Measurements from ENCODE around the gene ID3.

DNA sequence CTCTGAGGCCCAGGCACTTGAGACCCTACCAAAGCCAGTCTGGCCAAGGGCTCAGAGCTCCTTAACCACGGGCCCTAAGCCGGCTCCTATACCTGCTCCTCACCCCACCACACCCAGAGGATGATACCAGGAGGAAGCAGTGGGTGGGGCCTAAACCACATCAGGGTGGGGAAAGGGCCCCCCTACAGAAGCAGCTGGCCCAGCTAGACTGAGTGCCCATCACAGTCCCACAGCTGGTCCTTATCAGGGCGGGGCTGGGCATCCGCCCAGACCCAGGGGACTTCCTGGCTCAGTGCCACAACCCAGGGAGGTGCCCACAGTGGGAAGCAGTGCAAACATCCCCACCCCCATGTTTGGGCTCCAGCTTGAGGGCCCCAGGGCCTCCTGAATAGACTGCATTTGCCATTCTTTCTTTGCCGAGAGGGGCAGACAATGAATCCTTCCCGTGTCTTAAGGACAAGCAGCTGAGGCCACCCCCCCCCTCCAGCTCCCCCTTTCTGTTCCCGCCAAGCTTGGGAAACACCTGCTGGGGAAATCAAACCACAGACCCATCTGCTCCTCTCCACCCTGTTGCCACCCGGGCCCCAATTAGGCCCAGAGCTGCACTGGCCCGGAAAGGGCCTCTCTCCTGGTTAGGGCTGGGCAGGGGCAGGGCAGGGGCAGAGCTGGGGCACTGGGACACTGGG, 34.4 kb downstream of the ID3 start:
- TF ChIP-seq, protein P1, sequence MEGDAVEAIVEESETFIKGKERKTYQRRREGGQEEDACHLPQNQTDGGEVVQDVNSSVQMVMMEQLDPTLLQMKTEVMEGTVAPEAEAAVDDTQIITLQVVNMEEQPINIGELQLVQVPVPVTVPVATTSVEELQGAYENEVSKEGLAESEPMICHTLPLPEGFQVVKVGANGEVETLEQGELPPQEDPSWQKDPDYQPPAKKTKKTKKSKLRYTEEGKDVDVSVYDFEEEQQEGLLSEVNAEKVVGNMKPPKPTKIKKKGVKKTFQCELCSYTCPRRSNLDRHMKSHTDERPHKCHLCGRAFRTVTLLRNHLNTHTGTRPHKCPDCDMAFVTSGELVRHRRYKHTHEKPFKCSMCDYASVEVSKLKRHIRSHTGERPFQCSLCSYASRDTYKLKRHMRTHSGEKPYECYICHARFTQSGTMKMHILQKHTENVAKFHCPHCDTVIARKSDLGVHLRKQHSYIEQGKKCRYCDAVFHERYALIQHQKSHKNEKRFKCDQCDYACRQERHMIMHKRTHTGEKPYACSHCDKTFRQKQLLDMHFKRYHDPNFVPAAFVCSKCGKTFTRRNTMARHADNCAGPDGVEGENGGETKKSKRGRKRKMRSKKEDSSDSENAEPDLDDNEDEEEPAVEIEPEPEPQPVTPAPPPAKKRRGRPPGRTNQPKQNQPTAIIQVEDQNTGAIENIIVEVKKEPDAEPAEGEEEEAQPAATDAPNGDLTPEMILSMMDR (IDR thresholded peaks at IDR 0.05) = no peak
- TF ChIP-seq POLR2A (IDR thresholded peaks at IDR 0.05) = no peak
